Middle frontal gyrus (tissue), 1 donor: ENCODE results near the gene CYTH3.

Experiments
- DNase-seq: peaks from one replicate; pipeline ENCODE4 v3.0.0-alpha.2; 2015; ENCODE audit warnings: low spot score; ENCODE audit errors: extremely low spot score

The CYTH3 gene

GRCh38 chr7:6167587-6168476 is 104.6 kb downstream of the CYTH3 start:
- no peak for DNase-seq

- no peak for DNase-seq
Observed at GRCh38 chr7:6167004-6167551, 105.3 kb downstream of the CYTH3 start.

DNA sequence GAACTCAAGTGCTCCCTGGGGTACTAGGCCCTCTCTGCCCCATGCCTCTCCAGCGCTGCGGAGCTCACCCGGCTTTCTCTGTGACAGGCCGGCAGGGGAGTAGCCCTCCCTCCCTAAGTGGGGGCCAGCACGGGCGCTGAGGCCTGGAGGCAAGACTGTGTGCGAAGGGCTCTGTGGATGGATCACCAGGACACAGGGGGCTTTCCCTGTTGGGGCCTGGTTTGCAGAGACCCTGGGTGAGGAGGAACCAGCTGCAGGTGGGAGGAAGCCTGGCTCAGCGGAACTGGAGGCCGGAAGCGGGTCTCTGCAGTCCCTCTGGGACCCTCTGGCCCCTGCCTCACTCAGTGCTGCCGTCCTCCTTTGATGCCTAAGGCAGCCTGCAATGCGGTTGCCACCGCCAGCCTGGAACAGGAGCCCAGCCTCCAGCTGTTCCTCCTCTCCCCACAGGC is 106.0 kb downstream of the CYTH3 start:
- no peak for DNase-seq

DNA sequence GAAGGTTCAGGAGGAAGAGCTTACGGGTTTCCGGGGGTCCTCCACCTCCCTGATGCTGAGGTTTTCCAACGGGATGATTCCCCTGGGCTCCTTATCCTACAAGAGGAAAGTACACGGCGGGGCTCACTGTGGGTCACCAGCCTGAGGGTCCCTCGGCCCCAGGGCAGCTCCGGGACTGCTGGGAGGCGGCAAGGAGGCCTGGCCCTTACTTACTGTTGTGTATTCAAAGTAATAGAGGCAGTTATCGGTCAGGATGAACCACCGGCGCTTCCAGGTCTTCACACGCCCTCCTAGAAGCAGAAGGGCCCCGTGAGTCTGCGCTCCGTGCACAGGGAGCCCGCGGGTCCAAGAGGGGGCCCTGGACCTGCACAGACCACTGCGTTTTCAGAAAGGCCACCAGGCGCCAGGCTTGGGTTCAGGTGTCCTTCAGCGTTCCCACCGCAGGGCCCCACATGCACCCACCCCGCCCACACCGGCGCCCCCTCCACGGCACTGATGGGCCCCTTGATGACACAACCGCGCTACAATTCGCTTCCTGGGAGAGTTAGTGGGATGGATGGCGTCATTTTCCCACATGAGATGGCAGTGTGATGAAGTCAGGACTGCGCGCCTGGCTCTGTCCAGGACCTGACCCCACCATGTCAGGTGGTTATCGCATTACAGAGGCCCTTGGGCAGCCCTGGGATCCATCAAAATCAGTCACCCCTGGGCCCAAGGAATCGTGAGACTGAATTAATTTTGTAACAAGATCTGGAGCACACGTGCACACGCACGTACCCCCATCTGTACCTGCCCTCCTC is 106.7 kb downstream of the CYTH3 start:
- DNase-seq = no peak

- DNase-seq = no peak
Observed at GRCh38 chr7:6165075-6165474, 107.3 kb downstream of the CYTH3 start.

GRCh38 chr7:6164491-6164890 is 107.9 kb downstream of the CYTH3 start:
- no peak for DNase-seq

DNA sequence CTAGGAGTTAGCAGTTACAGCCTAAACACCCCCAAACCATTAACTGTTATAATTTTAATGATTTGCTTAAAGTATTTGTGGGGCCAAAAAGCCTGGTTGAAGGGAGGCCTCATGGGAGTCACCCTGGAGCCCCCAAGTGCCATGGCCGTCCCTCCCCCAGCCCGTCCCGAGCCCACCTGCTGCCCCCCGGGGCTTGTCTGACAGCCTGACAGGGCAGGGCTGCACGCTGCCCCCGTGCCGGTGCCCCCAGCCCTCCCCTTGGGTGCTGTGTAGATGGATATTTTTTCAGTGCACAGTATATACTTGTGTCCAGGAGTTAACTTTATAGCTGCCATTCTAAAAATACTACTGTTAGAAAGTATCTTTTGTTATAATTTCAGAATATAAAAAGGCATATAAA is 108.4 kb downstream of the CYTH3 start:
- DNase-seq = no peak

- DNase-seq = no peak
Observed at GRCh38 chr7:6163402-6163801, 109.0 kb downstream of the CYTH3 start.

DNA sequence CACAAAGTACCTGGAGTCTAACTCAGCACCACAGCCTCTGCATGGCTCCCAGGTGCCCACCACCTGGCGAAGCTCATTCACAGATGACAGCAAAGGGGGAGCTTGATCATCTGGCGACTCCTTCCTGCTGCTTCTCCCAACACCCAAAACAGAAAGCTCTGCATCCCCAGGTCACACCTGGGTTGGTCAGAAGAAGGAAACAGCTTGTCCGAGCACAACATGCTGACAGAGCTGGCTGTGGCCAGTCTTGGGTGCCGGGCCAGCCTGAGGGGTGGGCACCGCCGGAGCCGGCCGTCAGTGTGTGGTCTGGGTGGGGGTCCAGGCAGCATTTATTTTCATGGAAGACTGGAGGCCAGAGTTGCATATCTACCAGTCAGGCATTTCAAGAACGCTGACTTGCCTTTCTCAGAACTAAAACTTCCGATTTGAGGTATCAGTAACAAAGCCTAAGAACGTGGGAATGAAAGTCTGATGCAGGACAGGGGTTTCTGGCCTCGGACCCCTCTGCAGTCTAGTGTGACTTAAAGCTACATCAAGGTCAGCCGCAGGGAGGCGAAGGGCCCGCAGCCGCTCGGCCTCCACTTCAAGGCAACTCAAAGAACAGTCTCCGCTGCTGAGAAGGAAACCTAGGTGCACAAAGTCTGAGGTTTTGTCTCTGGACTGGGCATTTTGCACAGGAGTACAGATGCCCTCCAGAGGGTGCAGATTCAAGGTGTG is 109.6 kb downstream of the CYTH3 start:
- no peak for DNase-seq

GRCh38 chr7:6162331-6162620 is 110.1 kb downstream of the CYTH3 start:
- no peak for DNase-seq

DNA sequence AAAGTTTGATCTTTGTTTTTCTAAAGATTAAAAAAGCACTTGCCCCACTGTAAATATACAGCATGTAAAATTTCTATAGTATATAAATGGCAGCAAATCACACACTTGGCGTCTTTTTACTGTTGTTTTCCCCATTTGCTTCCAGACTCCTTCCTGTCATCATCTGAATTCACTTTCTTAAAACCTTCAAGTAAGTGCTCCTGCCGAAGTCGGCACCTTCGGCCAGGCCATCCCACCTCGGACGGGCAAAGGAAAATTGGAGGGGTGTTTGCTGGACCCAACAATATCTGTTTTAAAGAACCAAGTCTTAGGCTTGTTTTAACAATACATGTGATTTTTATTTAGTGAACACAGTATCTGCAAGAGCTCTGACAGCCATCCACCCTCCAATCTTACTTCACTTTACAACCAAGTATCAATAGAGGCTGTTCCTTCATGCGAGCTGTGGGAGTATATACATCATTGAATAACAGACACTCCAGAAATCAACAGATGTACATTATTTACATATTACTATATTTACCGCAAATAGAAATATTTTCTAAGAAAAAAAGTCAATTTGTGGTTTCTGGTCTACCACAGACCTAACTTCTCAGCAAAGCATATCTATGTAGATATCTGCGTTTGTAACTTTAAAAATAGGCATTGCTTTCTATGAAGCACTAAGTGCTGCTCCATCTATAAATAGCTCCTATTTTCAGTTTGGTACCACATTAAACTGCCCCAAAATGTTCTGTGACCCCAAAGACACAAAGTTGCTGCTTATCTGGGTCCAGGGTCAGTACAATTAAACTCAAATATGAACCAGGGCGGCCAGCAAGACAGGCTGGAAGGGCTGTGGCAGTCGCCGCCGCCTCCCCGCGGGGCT is 110.7 kb downstream of the CYTH3 start:
- no peak for DNase-seq

DNA sequence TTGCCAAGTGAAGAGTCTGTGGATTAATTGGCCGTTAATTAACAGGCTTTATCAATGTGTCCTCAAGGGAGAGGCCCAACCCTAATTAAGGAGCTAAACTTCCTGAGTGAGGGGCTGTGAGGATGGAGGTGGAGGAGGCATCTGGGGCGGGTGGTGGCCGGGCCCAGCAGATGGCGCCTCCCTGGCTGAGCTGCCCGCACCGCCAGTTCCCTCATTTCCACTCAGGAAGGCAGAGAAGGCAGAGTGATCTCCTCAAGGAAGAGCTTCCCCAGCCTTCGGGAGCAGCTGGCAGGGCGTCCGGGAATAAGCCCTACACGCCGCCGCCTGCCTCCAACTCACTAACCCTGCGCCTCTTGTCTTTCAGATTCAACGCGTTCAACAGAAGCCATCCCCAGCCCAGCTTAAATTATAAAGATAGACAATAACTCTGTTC is 112.2 kb downstream of the CYTH3 start:
- no peak for DNase-seq

- no peak for DNase-seq
Observed at GRCh38 chr7:6159524-6160031, 112.8 kb downstream of the CYTH3 start.

DNA sequence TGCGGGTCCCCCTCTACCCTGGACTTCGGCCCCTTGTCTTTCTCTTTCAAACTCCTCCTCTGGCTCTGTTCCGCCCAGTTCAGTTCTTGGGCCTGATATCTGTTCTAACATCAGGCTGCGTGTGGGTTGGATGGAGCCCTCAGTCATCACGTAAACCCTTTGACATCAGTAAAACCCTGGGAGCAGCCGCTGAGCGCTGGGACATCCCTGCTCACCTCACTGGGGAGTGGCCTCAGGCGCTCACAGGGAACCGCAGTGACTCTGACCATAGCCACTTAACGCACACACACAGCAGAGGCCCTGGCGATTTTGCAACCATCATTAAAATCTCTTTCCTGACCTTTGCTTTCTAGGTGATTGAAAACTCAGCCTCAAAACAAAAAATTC is 113.3 kb downstream of the CYTH3 start:
- DNase-seq = no peak

DNA sequence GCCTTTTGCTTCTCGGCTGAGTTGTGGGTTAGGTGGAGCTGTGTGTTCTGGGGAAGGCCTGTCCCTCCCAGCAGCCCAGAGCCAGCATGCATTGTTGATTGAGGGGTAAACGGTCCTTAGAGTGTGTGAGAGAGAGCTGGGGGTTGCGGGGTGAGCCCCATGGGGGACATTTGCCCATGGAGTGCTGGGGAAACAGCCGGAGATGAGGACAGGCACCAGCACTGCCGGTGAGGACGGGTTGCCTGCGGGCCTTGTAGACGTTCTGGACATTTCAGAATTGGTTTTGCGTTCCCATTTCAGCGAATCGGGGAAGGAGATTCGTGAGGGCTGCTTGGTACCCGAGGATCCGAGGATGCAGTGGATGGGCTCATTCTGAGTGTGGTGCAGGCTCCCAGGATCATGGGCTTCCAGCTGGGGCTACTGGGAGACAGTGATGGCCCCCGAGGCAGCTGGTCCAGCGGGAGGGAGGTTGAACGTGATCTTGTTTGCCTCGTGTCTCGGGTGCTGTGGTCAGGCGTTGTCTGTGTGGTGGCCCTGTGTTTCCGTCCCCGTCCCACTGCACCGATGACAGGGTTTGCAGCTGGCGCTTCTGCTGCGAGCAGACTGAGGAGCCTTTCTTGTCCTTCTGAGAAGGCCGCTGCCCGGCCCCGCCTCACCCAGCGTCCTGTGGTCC is 113.9 kb downstream of the CYTH3 start:
- DNase-seq = no peak

DNA sequence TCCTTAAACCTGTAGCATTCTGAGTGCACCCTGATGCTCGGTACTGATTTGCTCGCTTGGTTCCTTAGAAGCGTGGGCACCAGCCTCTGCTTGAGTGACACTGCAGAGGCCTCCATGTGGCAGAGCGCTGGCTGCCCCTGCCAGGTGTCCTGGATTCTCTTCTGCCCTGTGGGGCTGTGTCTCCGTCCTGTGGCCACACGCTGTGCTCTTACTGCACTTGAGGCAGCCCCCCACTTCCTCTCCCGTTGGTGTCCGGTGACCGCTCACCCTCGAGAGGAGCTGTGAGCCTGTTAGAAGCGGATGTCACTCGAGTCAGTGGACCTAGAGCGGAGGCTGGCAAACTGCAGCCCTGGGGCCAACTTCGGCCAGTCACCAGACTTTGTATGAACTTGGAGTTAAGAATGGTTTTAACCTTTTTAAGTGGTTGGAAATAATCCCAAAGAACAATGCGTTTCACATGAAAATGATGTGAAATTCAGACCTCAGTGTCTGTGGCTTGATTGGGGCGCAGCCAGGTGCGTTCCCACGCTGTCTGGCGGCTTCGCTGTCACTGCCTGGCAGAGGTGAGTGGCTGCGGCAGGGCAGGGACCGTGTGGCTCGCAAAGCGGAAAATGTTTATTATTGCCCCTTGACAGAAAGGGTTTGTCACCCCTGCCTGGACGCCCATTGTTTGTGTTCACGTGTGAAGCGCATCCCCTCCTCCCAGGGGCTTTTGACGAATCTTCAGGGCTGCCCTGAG is 114.6 kb downstream of the CYTH3 start:
- DNase-seq = no peak

- DNase-seq = no peak
Observed at GRCh38 chr7:6156734-6157133, 115.7 kb downstream of the CYTH3 start.

DNA sequence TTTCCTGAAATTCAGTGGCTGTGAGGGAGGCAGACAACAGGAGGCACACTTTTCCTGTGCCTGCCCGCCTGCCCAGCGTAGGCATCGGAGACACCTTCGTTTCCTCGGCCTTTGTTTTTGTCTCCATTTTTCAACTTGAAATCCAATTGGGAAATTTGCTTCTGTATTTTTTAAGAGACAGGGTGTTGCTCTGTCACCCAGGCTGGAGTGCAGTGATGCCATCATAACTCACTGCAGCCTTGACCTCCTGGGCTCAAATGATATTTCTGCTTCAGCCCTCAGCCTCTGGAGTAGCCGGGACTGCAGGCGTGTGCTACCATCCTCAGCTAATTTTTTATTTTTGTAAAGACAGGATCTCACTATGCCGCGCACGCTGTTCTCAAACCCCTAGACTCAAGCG is 116.8 kb downstream of the CYTH3 start:
- DNase-seq = no peak
